Mesenteric fat pad (tissue), 1 donor: Measurements from ENCODE around the gene AGER. TPM values are rescaled to one million over a fixed set of nuclear protein-coding genes. Genes with fewer than 3 reads are reported as not detected.
"Not testable (repeated sequence)": the region's sequence is repeated elsewhere in the genome, so short reads cannot be mapped to it uniquely, and the experiment has no call there.

Experiments
- DNase-seq: peaks from one replicate; pipeline ENCODE4 v3.0.0-alpha.2; 2020; ENCODE audit warnings: low spot score
- total RNA-seq: library from RNA; stranded (reverse); fragmentation: NEBNext Ultra II Directional; extraction: Animal tissue kit (Norgen Biotek cat#: 25700); gene quantifications from one replicate; pipeline ENCODE4 v1.2.1, GENCODE V29; 2021
- donor health status: DM: yes; HTN: yes; CAD: no.

Gene AGER
- total RNA-seq, 1 donor from 2014 or later: 5.7 TPM

DNA sequence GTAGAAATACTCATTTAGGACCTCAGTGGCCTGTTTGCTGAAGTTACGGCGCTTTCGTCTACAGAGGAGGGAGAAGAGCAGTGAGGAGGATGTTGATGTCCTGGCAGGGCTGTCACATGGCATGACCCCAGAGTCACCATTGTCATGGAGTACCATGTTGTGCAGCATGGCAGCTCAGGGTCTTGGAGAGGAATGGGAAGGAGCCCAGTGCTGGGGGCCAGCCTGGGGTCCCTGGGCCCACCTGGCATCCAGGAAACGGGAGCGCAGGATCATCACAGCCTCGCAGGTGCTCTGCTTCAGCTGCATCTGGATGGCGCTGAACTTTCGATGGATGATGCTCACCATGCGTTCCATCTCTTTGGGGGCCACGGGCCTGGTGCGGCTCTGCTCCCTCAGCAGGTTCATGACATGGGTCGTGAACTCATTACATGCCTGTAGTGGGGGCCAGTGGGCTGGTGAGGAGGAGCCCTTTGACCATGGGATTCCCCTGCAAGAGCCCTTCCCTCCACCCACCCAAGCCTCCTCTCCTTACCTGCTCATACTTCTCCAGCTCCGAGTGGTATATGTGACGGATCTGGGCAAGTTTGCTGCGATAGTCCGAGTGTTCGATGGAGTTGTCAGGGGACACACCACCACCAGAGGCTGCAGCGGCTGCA, 3.8 kb upstream of the AGER start:
- DNase-seq: not testable (repeated sequence)

DNA sequence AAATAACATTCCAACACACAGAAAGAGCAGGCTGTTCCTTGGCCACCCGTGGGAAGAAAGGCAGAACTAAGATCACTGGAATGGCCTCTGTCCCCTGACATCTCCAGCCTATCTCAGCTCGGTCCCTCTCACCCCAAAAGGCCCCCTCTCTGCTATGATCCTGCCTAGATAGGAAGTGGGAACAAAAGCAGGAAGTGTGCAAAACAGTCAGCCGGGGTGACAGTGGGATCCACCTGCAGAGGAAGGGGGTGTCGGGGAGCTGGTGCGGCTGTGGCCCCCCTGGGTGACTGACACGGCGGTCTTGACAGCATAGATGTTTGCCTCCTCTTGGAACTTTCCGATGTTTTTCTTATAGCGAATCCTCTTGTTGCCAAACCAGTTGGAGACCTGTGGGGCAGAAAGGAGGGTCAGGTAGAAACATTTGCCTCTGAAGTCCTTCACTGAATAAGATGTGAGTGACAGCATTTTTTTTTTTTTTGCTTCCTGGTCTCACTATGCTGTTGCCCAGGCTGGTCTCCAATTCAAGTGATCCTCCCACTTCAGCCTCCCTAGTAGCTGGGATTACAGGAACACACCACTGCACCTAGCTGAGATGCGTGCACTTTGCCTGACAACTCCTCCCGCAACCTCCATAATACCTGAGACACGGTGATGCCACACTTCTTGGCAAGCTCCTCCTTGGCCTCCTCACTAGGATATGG, 3.1 kb upstream of the AGER start:
- no peak for DNase-seq

DNA sequence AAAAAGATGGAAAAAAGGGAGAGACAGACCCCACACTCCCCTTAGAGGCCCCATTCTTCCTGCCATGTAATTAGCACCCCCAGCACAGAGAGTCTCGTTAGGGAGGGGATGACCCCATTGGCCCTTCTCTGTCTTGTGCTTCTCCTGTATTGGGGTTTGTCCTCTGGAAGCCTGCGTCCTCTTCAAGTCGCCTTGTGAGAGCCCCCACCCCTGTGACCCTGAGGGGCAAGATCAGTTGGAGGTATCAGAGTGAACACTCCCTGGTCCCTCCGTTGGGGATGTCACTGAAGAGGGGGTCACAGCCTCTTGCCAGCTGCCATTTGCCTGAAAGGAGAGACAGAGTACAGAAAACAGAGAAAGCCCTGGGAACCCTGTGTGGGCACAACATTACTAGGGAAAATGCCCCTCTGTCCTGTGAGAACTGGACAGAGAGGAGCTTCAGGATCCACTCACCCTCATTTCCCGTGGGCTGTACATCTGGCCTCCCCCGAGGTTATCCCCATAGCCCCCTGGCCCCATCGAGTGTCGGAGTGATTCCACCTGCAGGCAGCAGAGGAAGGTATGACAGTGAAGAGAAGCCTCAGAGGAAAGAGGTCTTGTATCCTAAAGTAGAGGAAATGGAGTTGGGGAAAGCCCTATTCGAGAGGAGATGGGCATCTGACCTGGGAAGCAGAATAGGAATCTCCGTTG, 2.2 kb upstream of the AGER start:
- DNase-seq: not testable (repeated sequence)

DNA sequence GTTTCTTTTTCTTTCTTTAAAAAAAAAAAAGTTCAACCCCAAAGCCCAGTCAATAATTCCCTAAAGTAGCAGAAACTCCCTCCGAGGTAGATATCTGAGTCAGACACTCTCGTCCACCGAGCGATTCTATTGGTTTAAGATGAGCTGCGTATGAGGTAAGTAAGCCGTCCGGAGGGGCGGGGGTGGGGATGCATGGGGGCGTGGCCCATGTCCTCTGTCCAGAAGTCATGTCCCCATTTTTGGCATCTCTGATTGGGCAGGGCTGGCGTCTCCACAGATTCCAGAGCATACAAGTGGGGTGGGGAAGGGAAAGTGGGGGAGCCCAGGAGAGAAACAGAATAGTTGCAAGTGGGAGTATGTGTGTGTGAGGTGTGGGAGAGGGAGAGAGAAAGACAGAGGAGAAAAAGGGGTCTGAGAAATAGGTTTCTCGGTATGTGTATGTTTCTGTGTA, 1.7 kb upstream of the AGER start:
- DNase-seq: not testable (repeated sequence)

DNA sequence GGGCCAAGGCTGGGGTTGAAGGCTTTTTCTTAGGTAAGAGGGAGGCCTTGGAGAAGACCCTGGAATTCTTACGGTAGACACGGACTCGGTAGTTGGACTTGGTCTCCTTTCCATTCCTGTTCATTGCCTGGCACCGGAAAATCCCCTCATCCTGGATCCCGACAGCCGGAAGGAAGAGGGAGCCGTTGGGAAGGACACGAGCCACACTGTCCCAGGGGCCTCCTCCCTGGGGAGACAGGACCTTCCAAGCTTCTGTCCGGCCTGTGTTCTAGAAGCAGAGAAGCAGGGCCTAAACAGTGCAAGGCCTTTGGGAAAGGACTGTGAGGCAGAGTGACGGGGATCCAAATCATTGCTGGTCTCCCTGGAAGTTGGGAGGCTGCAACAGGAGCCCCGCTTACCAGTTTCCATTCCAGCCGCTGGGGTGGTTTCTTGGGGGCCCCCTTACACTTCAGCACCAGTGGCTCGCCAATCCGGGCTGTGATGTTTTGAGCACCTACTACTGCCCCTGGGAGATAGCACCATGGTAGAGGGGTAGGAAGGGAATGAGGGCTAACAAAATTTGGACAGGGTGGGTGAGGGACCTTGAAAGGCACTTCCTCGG, 470 bp downstream of the AGER start:
- DNase-seq: no peak

DNA sequence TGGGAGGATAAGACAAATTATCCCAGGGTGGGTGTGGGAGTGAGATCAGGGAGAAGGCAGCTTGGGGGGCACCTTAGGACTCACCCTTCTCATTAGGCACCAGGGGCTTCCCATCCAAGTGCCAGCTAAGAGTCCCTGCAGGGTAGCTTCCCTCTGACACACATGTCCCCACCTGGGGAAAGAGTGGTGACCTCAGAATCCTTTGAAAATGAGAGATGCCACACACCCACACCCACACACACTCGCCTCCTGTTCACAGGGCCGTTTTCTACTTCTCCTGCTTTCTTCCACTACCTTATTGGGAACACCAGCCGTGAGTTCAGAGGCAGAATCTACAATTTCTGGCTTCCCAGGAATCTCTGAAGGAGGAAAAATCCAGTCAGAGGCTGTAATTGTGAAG, 1.0 kb downstream of the AGER start:
- DNase-seq: no peak

DNA sequence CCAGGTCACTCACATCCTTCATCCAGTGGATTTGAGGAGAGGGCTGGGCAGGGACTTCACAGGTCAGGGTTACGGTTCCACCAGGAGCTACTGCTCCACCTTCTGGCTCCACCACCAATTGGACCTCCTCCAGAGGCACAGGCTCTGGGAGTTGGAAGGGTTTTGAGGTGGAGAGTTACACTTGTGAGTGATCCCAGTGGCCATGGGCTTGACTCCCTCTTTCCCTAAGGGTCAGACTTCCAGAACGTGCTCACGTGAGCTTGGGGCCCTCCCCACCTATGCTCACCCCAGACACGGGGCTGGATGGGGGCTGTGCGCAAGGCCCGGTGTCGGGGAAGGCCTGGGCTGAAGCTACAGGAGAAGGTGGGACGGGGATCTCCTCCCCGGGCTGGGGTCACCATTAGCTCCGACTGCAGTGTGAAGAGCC, 1.5 kb downstream of the AGER start:
- no peak for DNase-seq

DNA sequence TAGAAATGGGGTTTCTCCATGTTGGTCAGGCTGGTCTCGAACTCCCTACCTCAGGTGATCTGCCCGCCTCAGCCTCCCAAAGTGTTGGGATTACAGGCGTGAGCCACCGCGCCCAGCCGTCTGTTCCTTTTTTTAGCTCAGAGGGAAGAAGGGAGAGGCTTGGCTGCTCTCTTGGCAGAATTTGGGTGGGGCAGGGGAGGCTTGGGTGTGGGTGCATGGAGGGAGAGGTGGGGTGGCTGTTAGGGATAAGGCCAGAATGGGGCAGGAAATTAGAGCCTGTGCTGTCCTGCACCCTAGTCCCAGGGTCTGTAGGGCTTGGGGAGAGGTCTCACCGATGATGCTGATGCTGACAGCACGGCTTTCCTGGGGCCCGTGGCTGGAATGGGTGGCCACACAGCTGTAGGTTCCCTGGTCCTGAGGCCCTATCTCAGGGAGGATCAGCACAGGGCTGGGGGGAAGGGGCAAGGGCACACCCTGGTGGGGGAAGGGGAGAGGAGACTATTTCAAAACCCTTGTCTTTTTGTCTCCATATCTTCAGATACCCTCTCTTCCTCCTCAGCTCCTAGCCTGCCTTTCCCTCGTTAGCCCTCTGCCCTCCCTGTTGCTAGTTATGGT, 2.0 kb downstream of the AGER start:
- no peak for DNase-seq

DNA sequence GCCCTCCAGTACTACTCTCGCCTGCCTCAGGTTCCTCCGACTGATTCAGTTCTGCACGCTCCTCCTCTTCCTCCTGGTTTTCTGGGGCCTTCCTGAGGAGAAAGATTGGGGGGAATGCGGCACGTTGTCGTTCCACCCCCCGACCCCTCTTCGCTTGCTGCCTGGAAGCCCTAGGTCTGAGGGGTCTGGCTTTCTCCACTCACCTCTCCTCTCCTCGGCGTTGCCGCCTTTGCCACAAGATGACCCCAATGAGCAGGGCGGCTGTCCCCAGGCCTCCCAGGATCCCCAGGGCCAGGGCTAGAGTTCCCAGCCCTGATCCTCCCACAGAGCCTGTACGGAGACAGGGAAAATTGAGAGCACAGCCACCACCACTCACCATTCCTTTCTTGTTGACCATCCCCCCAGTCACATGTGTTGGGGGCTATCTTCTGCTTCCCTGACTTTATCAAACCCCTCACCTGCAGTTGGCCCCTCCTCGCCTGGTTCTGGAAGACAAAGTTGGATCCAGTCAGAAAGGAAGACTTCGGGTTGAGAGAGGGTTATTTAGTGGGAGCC, 2.8 kb downstream of the AGER start:
- DNase-seq: no peak

DNA sequence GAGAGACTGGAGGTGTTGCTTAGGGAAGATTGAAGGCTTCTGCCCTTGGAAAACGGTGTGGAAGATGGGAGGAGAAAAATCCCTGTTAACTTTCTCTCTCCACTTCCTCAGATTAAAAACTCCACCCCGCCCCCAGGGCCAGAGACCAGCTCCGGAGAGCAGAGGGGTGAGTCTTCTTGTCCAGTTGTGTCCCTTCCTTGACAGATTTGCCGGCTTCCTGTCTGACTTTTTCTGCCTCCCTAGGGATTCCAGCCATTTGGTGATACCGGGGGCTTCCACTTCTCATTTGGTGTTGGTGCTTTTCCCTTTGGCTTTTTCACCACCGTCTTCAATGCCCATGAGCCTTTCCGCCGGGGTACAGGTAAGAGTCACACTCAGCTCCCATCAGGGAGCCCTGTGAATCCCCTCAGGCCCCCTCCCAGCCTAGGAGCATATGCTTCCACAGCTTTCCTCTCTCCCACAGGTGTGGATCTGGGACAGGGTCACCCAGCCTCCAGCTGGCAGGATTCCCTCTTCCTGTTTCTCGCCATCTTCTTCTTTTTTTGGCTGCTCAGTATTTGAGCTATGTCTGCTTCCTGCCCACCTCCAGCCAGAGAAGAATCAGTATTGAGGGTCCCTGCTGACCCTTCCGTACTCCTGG, 4.2 kb downstream of the AGER start:
- no peak for DNase-seq

DNA sequence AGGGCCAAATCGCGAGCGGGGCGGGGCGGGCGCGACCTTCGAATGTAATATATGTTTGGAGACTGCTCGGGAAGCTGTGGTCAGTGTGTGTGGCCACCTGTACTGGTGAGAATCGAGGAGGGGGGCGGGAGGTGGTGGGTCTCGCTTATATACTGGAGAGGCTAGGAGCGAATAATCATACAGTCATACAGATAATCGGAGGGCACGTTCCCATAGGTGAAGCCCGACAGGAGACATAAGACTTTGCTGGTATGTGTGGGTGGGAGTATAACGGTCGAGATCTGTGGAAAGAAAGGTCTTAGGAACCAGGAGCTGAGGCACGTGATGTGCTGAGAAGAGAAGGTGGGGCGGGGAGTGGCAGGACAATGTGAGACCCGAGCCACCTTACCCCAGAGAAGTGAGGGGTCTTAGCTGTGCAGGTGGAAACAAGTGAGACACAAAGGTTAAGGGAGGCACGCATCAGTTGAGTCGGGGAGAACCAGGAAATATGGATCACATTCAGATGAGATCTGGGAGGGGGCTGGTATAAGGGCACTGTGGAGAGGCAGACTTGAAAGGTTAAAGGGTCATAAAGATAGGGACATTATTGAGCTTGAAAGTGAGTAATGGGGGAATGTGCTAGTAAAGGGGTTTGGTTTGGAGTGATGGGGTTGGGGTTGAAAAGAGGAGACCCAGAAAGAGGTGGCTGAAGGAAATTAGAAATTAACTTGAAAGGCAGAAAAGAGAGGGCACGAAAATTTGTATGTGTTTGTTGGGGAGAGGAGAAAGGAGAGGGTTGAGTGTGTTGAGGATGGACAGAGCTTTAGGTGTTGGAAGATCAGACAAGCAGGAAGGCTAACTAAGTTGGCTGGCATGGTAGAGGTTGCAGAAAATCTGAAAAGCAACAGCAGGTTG, 5.3 kb downstream of the AGER start:
- no peak for DNase-seq

DNA sequence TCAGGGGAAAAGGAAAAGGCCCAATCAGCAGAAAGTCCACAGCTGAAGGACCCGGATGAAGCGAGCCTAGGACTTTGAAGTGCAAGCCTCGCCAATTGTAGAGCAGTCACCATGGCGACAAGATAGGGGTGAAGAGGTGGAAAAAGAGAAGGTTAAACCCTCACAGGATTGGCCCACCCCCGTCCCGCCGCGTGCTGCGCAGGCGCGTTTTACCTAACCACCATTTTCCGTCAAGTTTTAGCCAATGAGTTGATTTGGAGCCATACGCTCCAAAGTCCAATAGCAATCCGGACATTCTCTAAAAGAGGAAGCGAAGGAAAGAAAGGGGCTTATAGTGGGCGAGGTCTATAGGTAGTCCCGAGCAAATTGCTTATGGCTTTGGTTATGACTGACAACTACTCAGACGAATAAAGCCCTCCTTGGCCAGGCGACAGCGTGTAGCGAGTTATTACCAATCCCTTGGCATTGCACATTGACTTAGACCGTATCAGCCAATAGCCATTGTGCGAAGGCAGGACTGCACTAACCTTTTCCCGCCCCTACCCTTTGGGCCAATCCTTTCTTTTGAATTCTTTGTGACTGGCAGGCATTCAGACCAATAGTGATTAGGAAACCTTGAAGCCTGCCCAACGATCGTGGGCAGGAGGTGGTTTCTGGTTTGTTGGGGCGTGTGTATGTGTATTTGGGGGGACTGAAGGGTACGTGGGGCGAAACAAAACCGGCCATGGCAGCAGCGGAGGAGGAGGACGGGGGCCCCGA, 6.1 kb downstream of the AGER start, which contains the start of gene RNF5:
TSS of gene RNF5 (plus strand) at position 618 of the 759 bp plus-strand sequence. CDS start at position 725, 107 bp downstream.
- no peak for DNase-seq

DNA sequence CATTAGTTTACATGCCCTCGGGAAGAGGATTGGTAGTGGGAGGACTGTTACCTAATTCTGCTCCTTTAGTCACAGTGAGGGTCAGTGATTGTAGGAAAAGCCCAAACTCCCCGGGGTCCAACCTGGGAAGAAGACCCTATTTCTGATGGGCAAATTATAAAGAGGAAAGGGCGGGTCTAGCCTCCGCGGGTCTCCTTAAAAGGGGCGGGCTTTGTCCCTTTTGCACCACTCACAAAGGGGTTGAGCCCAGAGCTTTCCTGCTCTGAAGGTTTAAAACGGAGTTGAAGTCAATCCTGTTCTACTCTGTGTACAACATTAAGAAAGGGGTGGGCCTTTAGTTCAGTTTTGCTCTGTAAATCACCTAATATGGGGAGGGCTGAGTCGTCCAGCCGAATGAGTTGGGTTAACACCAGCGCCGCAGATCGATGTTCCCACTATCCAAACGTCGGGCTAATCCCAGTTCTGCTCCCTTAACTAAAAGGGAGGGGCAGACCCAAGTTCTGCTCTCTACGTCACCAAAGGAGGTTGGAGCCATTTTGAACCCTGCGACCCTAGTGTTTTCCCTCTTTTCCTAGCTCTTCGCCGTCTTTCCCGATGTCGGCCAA, 6.8 kb downstream of the AGER start:
- DNase-seq: no peak

DNA sequence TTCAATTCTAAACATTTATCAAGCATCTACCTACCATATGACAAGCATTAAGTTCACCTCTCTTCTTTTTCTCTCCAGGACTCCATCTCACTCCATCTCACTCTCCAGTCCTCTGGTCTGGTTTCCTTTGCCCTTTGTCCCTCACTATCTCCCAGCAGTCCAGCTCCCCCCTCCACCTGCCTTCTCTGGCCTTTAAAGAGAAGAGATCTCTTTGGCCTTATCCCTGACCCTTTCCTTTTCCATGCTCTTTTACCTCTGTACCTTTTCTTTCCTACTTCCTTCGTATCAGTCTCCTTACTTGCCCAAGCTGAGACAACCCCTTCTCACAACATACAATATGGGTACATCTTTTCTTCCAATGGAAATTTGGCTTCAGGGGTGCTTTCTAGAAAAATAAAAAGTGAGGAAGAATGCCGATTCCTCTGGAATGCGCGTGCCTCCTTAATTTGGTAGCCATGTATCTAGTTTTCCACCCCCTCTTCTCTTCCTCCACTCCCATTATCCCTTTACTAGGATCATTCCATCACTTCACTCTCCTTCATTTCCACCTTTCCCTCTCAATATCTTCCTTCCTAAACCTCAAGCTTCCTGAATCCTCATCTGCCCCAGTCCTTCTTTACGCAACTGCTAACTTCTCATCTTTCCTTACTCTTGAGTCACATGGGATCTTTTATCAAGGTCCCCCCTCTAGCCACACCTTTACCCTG, 7.4 kb downstream of the AGER start:
- no peak for DNase-seq

DNA sequence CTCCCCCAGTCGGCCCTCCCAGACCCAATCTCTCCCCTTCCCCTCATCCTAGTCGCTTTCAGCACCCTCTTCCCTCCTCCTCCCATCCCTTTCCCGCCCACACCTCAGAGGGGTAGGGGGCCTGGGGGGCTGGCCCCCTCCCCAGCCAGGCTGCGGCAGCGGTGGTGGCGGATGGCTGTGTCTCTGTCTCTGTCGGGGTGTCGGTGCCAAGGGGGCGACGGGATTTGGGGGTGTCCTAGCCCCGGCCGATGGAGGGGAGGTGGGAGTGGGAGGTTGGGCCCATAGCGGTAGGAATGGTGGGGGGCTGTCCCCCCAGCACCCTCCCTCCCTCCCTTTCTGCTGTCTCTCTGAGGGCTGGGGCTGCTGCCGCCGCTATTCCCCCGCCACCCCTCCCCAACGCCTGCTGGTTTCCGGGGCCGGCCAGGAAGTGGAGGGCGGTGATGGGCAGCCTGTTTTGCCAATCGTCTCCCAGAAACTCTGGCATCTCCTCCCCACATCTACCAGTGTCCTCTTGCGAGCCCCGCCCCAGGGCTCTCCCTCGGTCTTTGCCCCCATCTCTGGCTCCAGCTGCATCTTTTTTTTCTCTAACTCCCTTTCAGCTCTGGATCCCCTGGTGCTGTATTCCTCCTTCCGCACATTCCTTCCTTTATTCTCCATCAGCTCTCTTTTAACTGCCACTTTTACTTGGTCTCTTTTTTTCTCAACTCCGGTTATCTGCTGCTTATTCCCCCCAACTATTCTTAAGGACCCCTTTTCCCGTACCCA, 8.2 kb downstream of the AGER start, which contains the start of gene AGPAT1:
TSS of gene AGPAT1 (minus strand) at position 374 of the 765 bp plus-strand sequence. CDS start 4,588 bp downstream, outside the sequence.
- DNase-seq: peak; percentile 96

DNA sequence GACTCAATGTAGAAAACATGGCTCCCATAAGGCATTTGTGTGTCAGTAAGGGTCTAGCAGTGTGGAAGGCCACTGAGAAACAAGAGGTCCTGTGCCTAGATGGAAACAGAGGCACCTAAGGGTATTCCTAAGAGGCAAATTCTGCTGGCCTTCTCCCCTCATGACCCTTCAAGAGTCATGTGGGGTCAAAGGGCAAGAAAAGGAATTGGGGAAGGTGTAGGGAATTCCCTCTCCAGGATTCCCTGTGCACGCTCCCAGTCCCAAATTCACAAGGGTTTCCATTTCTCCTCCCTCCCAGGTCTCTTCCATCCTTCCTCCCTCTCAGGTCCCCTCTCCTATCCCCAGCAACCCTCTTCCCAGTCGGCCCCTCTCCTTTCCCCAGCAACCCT, 8.7 kb downstream of the AGER start:
- no peak for DNase-seq

DNA sequence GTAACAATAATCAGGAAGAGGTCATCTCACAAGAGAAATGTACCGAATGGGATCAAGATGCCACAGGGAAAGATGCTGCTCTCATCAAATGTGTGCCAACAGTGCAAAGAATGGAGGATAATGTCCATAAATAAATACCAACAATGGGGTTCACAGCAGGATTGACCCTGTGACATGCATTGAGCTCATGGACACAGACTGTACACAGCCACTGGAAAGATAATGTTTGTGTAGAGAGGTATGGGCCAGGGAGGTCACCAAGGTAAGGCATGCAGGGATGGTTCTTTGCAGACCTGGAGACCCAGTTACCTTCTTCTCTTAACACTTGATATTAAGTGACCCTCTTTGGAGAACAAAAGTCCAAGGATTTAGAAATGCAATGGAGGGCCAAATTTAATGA, 9.6 kb downstream of the AGER start:
- no peak for DNase-seq
